ENCODE measurements around the gene BBS2. TPM values are rescaled to one million over a fixed set of nuclear protein-coding genes. Genes with fewer than 3 reads are reported as not detected.

Gene BBS2
- total and polyA plus RNA-seq, 2 of the 13 experiments (the other 11 are each of a cell fraction or from before 2014, with no cell fraction given): 59.7 to 68.3 TPM

GRCh38 chr16:56481468-56482122 lies 38.2 kb downstream of the BBS2 start:
- no TSS peak for BruUV-seq (replicated peaks)
- Histone ChIP-seq H2AFZ (ENCODE audit: low read length) (no peak overlapping the region), H3K27me3 (ENCODE audit: control insufficient read depth in 1 of 2, insufficient read depth in 2 of 2, low read length in 2 of 2) (no peaks in the 10 kb centered on the region), H3K79me2 (ENCODE audit: insufficient read depth, low read length) (no peaks in the 10 kb centered on the region), H3K36me3 (replicated peaks in 1 of 2; ENCODE audit: control insufficient read depth in 1 of 2, insufficient read depth in 2 of 2, low read length in 2 of 2) (peaks cover 7 to 28% of the 10 kb centered on the region in 2 experiments), H3K27ac (ENCODE audit: extremely low read length, insufficient read depth, low read length) (no peak overlapping the region), H3K4me2 (ENCODE audit: low read depth, low read length) (no peak overlapping the region), H3K4me3 (replicated peaks in 1 of 3; ENCODE audit: insufficient read depth in 1 of 3, low read depth in 2 of 3, low read length in 3 of 3) (no peak overlapping the region), H3K9ac (ENCODE audit: insufficient read depth, low read depth, low read length) (no peak overlapping the region), H3K9me3 (ENCODE audit: low read length) (no peaks in the 10 kb centered on the region), H4K20me1 (ENCODE audit: insufficient read depth, low read length) (no peaks in the 10 kb centered on the region), H3K4me1 (ENCODE audit: insufficient read depth, low read length) (no peaks in the 10 kb centered on the region)
- intact Hi-C loops (cut with micrococcal nuclease; ENCODE audit: unreplicated experiment): no loop called here
- no peak for ATAC-seq
- WGBS (ENCODE audit: low lambda C conversion rate): 89% methylated on average over 2 of the region's 2 CpGs
- TF ChIP-seq U2AF1 (optimal IDR thresholded peaks at IDR 0.05; ENCODE audit: low read depth, low read length) (no peak), ZNF33B (CRISPR knock-in tag; IDR thresholded peaks at IDR 0.05) (no peak), CSRNP1 (CRISPR knock-in tag; IDR thresholded peaks at IDR 0.05) (no peak), GFI1 (CRISPR knock-in tag; IDR thresholded peaks at IDR 0.05; ENCODE audit: borderline replicate concordance) (no peak), SMC3 (IDR thresholded peaks at IDR 0.05; ENCODE audit: low read length) (no peak), ZBTB25 (CRISPR knock-in tag; IDR thresholded peaks at IDR 0.05) (no peak), ZBTB21 (CRISPR knock-in tag; IDR thresholded peaks at IDR 0.05) (no peak), ZFP36L1 (CRISPR knock-in tag; IDR thresholded peaks at IDR 0.05) (no peak), CREBL2 (CRISPR knock-in tag; IDR thresholded peaks at IDR 0.05; ENCODE audit: borderline replicate concordance) (no peak), JDP2 (CRISPR knock-in tag; IDR thresholded peaks at IDR 0.05; ENCODE audit: borderline replicate concordance) (no peak)
- CTCF ChIA-PET (ENCODE audit: low intra/inter-chr PET ratio, low total read pairs): no interaction called here
- in situ Hi-C loops (cut with HindIII; ENCODE audit: extremely low pct_ligation_motif_present, low pct_unique_long_range_greater_than_20kb): no loop called here
- POLR2A ChIA-PET: no interaction called here
- DNase-seq (ENCODE audit: low spot score): no peak
- FAIRE-seq: no peak

Measured in HepG2 (cell line).